B cell (primary cell): ENCODE data around the gene GMCL2.

Source experiments
- EZH2 ChIP-seq: IDR thresholded peaks from 2 replicates; pipeline ENCODE4 v1.6.1; 2012; ENCODE audit warnings: borderline replicate concordance, low read depth, mild to moderate bottlenecking, moderate library complexity, low read length; ENCODE audit not compliant: insufficient read depth, poor library complexity, severe bottlenecking
- TF ChIP-seq, protein P1 (sequence below): fragments of 200-600 bp; IDR thresholded peaks from one replicate; pipeline ENCODE4 v1.8.0; 2022; ENCODE audit warnings: antibody characterized with exemption, mild to moderate bottlenecking

DNA sequence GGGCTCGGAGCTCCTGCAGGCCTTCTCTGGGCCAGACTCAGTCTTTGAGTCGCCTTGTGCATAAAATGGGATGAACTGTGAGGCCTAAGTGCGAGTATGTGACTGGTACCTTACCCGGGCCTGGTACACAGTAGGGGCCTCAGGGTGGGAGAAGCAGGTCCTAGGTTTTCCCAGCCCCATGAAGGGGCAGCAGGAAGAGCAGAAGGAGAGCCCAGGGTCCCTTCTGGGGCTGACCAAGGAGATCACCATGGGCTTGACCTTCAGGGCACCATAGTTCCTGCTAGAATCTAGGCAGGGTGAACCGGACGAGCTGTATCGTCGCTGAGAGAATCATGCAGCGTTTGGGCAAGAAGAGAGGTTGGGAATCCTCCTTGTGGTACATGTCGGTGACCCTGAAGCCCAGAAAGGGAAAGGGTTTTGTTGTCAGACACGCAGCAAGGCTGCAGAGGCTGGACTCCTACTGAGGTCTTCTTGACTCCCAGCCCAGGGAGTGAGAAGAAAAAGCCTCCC, 45.8 kb upstream of the GMCL2 start:
- TF ChIP-seq, protein P1, sequence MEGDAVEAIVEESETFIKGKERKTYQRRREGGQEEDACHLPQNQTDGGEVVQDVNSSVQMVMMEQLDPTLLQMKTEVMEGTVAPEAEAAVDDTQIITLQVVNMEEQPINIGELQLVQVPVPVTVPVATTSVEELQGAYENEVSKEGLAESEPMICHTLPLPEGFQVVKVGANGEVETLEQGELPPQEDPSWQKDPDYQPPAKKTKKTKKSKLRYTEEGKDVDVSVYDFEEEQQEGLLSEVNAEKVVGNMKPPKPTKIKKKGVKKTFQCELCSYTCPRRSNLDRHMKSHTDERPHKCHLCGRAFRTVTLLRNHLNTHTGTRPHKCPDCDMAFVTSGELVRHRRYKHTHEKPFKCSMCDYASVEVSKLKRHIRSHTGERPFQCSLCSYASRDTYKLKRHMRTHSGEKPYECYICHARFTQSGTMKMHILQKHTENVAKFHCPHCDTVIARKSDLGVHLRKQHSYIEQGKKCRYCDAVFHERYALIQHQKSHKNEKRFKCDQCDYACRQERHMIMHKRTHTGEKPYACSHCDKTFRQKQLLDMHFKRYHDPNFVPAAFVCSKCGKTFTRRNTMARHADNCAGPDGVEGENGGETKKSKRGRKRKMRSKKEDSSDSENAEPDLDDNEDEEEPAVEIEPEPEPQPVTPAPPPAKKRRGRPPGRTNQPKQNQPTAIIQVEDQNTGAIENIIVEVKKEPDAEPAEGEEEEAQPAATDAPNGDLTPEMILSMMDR: no peak
- no peak for TF ChIP-seq EZH2
